Upper lobe of left lung (tissue), 4 donors: ENCODE results near the gene APLNR.

Experiments used
- POLR2A ChIP-seq, 4 donors: fragments of 450-650 bp; IDR thresholded peaks; one replicate each; pipeline ENCODE4 v1.5.1; 2016 to 2017; ENCODE audit warnings: antibody characterized with exemption in 4 of 4, mild to moderate bottlenecking in 2 of 4
- TF ChIP-seq, protein P1 (sequence below), 6 experiments: fragments of 450-650 bp in 4 of 6; fragments of 200-600 bp in 2 of 6; sonication (generic) in 2 of 6; IDR thresholded peaks; one replicate each; pipeline ENCODE4 v1.5.1; 2016 to 2019; ENCODE audit warnings: antibody characterized with exemption in 6 of 6

- TF ChIP-seq, protein P1, sequence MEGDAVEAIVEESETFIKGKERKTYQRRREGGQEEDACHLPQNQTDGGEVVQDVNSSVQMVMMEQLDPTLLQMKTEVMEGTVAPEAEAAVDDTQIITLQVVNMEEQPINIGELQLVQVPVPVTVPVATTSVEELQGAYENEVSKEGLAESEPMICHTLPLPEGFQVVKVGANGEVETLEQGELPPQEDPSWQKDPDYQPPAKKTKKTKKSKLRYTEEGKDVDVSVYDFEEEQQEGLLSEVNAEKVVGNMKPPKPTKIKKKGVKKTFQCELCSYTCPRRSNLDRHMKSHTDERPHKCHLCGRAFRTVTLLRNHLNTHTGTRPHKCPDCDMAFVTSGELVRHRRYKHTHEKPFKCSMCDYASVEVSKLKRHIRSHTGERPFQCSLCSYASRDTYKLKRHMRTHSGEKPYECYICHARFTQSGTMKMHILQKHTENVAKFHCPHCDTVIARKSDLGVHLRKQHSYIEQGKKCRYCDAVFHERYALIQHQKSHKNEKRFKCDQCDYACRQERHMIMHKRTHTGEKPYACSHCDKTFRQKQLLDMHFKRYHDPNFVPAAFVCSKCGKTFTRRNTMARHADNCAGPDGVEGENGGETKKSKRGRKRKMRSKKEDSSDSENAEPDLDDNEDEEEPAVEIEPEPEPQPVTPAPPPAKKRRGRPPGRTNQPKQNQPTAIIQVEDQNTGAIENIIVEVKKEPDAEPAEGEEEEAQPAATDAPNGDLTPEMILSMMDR (IDR thresholded peaks at IDR 0.05): no peak
- no peak for TF ChIP-seq POLR2A (IDR thresholded peaks at IDR 0.05)
These were observed 17.9 kb downstream of the APLNR start for GRCh38 chr11:57219021-57219627.
